ENCODE results near the gene UBE2Q1.
"Not testable (repeated sequence)": the region's sequence is repeated elsewhere in the genome, so short reads cannot be mapped to it uniquely, and the experiment has no call there.

Gene UBE2Q1

DNA sequence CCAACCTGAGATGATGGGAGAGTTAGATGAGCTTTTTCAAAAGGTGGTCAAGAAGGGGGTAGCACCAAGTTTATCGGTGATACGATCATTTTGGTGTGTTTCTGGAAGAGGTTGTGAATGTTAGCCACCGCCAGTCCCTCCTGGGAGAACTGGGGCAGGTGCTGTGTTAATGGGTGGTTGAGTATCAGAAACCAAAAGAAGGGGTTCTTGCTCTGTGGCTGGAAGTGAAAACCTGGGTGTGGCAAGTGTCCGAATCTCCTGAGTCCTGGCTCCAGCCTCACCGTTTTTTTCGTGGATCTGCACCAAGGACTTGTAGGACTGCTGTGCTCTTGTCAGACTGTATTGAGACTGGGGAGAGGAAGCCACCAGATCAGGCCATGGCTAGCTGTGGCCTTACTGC lies 7.8 kb downstream of the UBE2Q1 start:
- DNase-seq = no peak

DNA sequence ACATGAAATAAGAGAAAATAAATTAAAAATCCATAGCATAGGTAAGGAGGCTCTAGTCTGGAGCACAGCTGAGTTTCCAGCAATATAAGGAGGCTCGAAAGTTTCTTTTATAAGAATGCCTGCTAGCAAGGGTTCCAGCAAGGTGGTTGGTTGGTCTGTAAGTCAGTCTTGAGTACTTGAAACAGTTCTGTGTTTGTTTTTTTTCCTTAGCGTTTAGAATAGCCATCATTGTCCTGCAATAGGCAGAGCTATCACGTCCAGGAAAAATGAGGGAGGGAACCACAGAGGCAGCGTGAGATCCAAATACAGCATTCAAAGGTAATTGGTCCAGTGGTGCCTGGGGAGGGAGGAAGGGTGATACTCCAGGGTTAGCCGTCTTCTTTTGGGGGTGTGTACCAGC lies 8.4 kb downstream of the UBE2Q1 start:
- no peak for DNase-seq

DNA sequence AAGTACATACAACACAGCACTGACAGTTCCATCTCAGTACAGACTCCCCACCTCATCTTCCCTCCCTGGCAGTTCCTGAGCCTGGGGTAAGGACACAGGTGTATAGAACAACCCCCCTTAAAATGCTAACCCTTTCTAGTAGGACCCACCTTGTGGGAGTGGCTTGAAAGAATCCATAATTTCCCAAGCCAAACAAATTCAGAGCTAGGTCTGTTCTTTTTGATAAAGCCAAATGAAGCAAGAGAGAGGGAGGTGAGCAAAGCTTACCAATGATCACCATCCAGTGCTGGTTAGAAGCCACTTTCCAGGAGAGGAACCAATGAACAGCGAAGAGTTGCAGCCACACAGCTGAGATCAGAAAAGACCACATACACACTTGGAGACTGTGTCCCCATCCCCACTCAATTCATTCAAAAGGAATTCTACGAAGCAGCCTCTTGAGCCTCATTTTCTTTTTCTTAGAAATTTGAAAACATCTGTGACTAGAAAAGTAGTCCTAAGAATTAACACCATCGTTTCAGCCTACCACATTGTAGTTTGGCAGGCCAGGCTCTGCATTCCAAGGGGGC lies 9.2 kb downstream of the UBE2Q1 start:
- DNase-seq = no peak

DNA sequence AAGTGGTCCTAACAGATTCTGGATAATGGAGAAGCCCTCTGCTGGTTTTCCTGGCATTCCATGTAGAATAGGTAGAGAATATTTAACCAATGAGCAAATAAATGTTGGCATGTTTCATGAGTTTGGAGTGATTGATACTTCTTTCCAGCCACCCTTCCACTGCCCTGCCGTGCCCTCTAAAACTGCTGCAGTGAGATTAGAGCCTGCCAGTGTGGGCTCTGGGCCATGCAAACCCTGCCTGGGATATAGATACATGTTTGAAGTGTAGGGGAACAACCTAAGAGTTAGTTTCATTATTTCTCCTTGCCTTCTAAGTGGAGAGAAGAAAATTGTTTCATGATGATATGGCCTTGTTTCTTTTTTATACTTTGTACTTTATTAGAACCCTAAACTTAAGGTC lies 10.4 kb downstream of the UBE2Q1 start:
- no peak for DNase-seq

DNA sequence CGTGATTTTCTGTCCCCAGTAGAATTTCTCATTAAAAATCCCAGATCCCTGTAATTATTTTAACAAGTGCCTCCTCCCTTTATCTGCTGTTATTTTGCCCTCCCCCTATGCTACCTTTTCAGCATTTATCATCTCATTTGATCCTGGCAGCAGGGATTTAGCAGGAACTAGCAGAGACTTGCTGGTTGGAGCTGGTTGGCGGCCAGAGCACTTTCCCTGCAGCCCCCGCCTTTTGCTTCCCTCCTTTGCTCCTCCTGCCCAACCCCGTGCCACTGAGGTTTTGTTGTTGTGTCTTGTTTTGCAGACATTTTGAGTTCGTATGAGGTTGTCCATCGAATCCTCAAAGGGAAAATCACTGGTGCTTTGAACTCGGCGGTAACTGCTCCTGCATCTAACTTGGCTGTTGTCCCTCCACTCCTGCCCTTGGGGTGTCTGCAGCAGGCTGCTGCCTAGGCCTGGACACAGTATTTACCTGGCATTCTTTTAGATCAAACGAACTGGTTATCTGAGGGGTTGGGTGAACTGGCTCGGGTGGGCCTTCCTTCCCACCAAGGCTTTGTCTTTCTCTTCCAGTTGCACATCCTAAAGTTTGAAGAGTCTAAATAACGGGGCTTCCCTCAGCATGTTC lies 11.2 kb downstream of the UBE2Q1 start:
- no peak for DNase-seq

DNA sequence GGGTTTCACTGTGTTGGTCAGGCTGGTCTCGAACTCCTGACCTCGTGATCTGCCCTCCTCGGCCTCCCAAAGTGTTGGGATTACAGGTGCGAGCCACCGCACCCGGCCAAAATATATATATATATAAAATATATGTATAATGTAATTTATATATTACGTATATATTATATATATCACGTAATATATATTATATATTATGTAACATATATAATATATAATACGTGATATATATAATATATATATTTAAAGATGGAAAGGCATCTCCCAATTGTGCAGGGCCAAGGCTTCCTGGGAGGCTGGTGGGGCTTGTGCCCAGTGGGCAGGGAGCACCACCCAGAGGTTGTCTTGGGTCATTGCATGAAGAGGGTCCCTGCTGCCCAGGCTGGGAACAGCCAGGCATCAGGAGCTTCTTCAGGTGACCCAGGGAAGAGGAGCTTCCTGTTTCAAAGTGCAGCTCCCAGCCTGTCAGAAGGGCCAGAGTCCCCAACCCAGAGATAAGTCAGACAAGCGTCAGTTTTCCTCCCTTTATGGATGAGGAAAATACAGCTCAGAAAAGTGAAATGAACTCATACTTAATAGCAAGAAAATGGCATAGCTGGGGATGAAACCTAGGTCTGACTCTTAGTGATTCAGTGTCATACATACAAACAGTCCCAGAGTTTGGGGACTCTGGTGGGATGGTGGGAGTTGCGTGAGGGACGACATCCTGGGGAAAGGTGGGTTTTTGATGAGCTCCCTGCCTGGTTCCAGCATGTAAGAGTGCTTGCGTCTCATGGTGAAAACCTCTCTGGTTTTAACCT lies 12.0 kb downstream of the UBE2Q1 start:
- peak; percentile 60 for DNase-seq

DNA sequence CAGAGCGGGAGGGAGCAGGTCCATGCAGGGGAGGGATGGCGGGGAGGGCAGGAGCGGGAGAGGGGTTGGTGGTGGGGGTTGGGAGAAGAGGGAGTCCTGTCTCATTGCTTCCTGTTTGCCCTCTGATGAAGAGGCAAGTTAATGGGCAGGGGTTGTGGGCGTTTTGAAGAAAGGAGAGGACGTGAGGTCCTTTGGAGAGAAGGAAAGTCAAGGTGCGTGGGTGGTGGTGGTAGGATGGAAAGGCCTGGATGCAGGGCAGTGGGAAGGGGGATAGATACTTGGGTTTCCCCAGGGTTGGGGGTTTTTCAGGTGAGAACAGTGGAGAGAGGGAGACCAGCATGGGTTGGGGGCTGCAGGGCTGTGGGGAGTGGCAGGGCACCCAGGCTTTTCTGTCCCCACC lies 17.2 kb downstream of the UBE2Q1 start:
- no peak for DNase-seq

DNA sequence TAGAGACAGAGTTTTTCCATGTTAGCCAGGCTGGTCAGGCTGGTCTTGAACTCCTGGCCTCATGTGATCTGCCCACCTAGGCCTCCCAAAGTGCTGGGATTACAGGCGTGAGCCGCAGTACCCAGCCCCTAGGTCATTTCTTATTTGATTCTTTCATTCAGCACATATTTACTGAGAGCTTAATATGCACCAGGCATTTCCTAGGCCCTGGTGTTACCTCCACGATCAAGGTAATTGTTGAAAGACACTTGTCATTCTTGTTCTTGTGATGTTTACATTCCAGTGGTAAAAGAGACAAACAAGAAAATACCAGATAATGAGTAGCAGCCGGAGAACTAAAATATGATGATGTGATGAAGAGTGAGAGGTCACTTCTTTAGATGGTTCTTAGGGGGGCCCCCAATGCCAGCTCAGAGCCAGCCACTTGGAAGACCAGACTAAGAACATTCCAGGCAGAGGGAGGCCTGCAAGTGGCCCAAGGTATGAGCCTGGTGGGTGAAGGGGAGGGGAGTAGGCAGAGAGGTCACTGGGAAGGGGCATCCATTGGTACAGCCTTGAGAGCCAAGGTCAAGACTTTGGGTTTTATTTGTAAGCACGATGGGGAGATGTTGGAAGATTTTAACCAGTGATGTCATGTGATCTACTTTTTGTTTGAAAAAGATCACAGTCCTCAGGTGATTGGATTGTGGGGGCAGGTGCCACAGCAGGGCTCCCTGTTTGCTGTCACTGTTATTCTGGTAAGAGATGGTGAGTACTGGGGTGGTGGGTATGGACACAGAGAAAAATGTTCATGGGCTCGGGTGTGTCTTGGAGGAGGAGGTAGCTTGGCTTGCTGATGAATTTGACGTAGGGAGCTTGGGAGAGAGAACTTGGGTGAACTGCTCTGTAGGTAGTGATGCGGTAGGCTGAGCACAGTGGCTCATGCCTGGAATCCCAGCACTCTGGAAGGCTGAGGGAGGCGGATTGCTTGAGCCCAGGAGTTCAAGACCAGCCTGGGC lies 18.7 kb downstream of the UBE2Q1 start:
- DNase-seq = no peak

DNA sequence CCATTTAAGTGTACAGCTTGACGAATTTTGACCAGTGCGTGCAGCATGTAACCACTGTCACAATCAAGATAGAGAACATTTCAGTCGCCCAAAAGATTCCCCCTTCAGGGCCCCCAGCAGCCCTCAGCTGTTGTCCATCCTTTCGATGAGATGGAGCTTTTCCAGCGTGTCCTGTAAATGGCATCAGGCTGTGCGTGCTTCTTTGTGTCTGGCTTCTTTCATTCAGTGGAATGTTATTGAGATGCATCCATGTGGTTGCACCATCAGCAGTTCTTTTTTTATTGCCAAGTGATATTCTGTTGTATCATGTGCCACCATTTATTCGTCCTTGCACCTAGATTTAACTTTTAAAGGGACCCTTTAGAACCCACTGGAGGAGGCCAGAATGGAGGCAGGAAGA lies 21.9 kb downstream of the UBE2Q1 start:
- DNase-seq = no peak

DNA sequence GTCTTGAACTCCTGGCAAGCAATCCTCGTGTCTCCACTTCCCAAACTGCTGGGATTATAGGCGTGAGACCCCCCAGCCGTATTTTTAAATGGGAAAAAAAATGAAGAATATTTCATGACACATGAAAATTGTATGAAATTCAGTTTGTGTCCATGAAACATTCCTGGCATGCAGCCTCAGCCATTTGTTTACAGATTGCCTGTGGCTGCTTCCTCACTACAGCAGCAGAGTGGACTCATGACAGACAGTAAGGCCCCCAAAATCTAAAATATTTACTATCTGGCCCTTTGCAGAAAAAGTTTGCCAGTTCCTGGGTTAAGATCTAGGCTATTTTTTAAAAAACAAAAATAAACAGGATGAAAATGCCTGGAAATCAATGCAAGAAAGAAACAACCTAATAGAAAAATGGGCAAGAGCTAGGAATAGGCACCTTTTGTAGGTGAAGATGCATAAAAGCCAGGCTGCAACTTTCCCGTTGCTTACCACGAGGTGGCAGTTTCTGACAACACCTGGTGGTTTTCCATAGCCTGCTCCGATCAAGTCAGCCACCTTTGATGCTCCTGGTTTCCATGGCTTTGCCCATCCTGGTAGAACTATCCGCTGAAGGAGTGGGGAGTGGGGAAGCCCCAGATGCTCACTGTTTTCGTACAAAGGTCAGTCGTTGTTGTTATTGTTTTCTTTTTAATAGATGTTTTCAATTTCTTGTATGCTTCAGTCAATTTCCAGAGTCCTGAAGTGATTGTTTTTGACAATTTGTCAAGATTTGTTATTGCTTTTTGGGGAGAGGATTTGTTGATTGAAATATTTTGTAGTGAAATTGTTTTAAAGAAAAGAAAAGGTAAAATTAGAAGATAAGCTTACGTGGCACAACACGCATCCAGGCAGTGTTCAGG lies 24.3 kb downstream of the UBE2Q1 start:
- no peak for DNase-seq

DNA sequence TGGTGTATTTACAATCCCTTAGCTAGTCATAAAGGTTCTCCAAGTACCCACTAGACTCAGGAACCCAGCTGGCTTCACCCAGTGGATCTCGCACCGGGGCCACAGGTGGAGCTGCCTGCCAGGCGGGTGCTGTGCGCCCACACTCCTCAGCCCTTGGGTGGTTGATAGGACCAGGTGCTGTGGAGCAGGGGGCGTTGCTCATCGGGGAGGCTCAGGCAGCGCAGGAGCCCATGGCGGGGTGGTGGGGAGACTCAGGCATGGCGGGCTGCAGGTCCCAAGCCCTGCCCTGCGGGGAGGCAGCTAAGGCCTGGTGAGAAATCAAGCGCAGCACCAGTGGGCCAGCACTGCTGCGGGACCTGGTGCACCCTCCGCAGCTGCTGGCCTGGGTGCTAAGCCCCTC lies 26.5 kb downstream of the UBE2Q1 start:
- not testable (repeated sequence) for DNase-seq

DNA sequence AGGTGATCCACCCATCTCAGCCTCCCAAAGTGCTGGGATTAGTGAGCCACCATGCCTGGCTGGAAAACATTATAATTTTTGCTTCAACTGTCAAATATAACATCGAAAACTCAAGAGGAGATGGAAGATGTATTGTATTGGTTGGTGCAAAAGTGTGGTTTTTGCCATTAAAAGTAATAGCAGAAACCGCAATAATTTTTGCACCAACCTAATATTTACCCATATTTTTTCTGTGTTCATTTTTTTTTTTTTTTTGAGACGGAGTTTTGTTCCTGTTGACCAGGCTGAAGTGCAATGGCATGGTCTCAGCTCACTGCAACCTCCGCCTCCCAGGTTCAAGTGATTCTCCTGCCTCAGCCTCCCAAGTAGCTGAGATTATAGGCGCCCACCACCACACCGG lies 29.2 kb downstream of the UBE2Q1 start:
- no peak for DNase-seq

DNA sequence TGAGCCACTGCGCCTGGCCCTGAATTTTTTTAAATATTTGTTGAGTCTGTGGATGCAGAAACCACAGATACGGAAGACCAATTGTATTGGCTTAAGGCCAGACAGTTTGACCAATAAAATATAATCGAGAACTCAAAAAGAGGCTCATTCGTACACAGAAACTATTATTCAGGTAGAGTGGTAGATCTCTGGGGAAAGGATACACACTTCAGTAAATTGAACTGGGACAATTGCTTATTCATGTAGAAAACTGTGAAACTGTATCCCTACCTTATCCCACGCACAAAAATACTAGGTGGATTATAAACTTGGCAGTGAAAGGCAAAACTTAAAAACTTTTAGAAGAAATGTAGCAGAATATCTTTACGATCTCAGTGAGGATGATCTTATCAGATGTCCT lies 31.3 kb downstream of the UBE2Q1 start:
- DNase-seq = no peak

DNA sequence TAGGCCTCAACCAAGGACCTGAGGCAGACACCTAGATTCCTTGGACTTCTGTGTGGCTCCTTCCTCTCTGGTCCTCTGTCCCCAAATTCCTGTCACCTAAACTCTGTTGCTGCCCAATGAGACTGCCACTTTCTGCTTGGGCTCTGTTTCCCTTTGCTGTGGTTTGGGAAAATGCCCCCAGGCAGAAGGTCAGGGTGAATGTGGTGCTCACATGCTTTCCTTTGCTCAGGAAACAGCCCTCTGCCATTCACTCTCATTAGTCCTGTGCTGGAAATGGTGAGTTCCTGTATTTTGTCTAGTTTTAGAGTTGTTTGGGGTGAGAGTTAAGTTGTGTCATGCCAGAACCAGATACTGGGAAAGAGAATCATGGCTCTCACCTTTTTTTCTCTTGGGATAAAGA lies 33.6 kb downstream of the UBE2Q1 start:
- no peak for DNase-seq

DNA sequence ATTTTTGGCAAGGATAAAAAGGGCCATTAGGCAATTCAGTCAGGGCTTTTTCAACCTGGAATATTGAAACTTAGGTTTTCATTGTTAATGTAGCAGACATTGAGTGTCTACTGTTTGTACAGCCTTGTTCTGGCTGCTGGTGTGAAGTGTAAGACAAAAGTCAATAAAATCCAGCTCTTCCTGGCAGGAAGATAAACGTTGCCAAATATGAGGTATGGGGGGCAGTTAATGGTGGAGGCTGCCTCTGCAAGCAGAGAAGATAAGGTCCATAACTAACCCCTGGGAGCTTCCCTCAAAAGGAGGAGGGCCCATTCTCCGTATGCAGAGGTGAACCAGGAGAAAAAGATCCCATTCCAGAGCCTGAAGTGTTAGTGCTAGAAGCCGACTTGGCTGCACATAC lies 36.8 kb downstream of the UBE2Q1 start:
- DNase-seq = no peak

DNA sequence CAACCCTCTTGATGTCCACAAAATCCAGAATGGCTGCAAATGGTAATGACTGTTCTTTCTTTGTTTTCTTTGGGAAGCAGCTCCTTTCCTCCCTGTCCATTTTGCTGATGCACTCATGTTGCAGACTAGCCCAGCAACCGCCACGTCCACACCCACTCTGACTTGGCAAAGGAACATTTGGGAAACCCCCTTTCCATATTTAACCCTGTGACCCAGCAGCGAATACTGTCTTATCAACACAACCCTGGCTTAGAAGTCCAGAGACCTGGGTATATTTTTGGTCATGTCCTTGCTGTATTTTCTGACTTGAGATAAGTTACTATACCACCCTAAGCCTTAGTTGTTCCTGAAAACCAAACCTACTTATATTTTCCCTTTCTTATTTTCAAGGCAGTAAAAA lies 38.1 kb downstream of the UBE2Q1 start:
- DNase-seq = no peak

DNA sequence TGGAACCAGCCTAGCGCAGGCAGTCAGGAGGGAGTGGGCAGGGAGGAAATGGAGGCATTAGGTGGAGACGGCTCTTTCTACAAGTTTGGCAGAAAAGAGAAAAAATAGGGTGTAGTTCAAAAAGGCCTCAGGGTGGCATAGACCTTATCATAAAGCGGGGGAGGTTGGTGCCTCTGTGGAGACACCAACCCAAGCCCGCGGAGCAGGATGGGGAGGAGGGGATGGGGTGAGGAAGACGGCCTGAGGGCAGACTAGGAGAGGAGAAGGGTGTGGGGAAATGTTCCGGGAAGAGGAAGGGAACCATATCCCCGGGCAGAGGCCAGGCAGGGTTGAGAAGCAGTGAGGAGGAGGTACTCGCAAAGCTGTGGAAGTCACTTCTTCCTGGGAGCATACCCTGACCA lies 38.9 kb downstream of the UBE2Q1 start:
- DNase-seq = no peak

DNA sequence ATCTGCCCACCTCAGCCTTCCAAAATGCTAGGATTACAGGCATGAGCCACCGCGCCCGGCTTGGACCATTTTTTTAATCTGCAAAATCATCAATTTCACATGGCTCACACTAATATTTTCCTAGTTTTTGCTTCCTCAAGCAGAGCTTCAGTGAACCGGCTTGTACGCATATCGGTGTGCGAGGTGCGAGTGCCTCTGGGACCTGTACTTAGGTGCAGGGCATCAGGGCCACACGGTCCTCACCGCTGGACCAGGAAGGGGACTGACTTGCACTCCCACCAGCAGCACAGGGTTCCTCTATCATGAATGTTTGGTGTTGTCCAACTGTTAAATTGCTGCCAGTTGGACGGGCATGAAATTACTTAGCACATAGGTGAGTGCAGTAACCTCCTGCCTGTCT lies 40.8 kb downstream of the UBE2Q1 start:
- no peak for DNase-seq

DNA sequence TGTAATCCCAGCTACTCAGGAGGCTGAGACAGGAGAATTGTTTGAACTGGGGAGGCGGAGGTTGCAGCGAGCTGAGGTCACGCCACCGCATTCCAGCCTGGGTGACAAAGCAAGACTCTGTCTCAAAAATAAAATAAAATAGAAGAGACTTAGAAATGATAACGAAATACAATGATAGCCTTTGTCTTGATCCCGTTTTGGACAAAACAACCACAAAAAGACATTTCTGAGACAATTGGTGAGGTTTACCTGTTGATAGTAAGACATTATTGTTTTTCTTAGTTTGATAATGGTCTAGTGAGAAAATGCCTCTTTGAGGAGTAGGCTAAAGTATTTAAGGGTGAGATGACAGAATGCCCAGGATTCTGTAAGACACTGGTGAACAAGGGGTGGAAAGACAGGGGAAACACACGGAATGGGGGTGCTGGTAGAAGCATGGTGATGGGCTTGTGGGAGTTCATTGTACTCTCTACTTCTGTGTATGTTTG lies 44.4 kb downstream of the UBE2Q1 start:
- no peak for DNase-seq

DNA sequence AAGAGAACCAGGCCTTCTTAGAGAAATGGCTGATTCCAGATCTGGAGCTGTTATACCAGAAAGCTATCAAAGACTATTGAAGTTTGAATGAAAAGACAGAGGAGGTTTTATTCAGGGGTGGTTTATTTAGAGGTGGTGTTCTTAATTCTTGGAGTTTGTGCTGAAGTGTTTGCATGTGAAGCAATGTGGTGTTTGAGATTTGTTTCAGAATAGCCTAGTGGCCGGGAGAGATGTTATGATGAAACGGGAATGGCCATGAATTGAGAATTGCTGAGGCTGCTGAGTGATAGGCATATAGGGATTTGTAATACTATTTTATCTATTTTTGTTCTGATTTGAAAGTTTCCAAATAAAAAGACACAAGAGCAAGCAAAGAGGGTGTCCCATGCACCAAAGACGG lies 45.7 kb downstream of the UBE2Q1 start:
- DNase-seq = no peak

DNA sequence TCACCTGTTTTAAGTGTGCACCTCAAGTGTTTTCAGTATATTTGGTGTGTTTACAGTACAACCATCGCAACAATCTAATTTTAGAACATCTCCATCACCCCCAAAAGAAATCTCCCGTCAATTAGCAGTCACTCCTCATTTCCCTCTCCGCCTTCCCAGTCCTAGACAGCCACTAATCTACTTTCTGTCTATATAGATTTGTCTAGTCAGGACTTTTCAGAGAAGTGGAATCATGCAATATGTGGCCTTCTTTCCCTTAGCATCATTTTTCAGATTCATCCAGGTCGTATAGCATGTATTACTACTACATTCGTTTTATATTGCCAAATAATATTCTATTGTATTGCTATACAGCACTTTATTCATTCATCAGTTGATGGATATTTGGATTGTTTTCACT lies 54.6 kb downstream of the UBE2Q1 start:
- DNase-seq = no peak

DNA sequence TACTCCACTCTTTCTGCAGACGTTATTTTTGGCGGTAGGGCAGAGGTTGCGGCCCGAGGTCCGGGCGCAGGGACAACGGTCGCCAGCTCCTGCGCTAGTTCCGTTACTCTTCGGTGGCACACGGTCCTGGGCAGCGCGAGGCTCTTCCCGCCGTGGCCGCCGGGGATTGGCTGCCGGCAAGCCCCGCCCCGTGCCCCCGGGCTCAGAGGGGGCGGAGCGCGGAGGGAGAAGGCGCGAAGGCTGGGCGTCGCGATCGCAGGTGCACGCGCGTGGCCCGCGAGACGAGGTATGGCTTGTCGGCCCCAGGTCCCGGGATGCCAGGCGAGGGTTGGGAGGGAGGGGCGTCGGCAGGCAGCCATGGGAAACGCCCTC lies 55.7 kb downstream of the UBE2Q1 start:
- no peak for DNase-seq
